Right cardiac atrium (tissue), 5 donors: Measurements from ENCODE around the gene THPO. TPM values are rescaled to one million over a fixed set of nuclear protein-coding genes. Genes with fewer than 3 reads are reported as not detected.
A peak's percentile ranks its signal among the peaks of the same experiment; 100 is the strongest.
"Not testable (repeated sequence)": the region's sequence is repeated elsewhere in the genome, so short reads cannot be mapped to it uniquely, and the experiment has no call there.

ENCODE experiments used
- ATAC-seq, 2 donors: fragments of 200-7000 bp; cut with Tn5 transposase; one replicate each; pipeline versions ENCODE4 v1.8.0 to v1.9.1; 2020; ENCODE audit warnings: moderate library complexity in 2 of 2, mild to moderate bottlenecking in 1 of 2
- DNase-seq, 3 donors: peaks; one replicate each; pipeline ENCODE4 v3.0.0-alpha.2; 2020
- H3K27ac ChIP-seq: one replicate; pipeline ENCODE4 v1.5.1; 2013; ENCODE audit warnings: mild to moderate bottlenecking, low read length, control low read depth, moderate library complexity
- H3K27me3 ChIP-seq: one replicate; pipeline ENCODE4 v1.6.1; 2013; ENCODE audit not compliant: control insufficient read depth, insufficient read depth
- H3K4me1 ChIP-seq: one replicate; pipeline ENCODE4 v1.6.1; 2013; ENCODE audit warnings: low read length; ENCODE audit not compliant: control insufficient read depth, insufficient read depth
- H3K4me3 ChIP-seq: one replicate; pipeline ENCODE4 v1.5.1; 2013; ENCODE audit warnings: low read length, control low read depth
- H3K9me3 ChIP-seq: one replicate; pipeline ENCODE4 v1.6.1; 2013; ENCODE audit warnings: low read length; ENCODE audit not compliant: control insufficient read depth
- WGBS: extraction: QIAGEN DNeasy Blood & Tissue Kit; methylation state at CpG from one replicate; pipeline ENCODE4 v1.1.7; 2013; 5-methylcytosine and 5-hydroxymethylcytosine counted together
- intact Hi-C, 4 donors: fragments of 100-400 bp; cut with DNase I; formaldehyde crosslinking; loops; one replicate each; pipeline versions ENCODE4 v1.11.0 to v1.14.0; 2022 to 2023
- polyA plus RNA-seq: library from polyadenylated mRNA; stranded (reverse); fragments of 200-250 nt; gene quantifications from one replicate; pipeline ENCODE4 v1.2.3, GENCODE V29; 2013
- total RNA-seq, 4 donors: library from RNA; stranded (reverse); fragmentation: NEBNext Ultra II Directional; extraction: Animal tissue kit (Norgen Biotek cat#: 25700); gene quantifications; one replicate each; pipeline ENCODE4 v1.2.1, GENCODE V29; 2021
- donor health status: healthy with polysubstance abuse.
- donor health status: DM: no; HTN: yes; CAD: no.
- donor health status: DM: no; HTN: no; CAD: no.
- donor health status: DM: no; HTN: yes; CAD: no; lungs with severe emphysema.
- donor health status: DM: yes; HTN: yes; CAD: no.

THPO gene
- total and polyA plus RNA-seq, 5 donors, result 0.23 to 0.47 (median 0.31) TPM

GRCh38 chr3:184347321-184348056 lies 30.5 kb downstream of the THPO start:
- peak in 1 of 3 donors; percentile 33 for DNase-seq
- no peaks in the 10 kb centered on the region for H3K27me3 ChIP-seq
- H3K27ac ChIP-seq, result no peak overlapping the region
- intact Hi-C loops, result no loop called here
- H3K4me1 ChIP-seq, result no peaks in the 10 kb centered on the region
- H3K9me3 ChIP-seq, result no peaks in the 10 kb centered on the region
- WGBS, result 73% methylated on average over 12 of the region's 12 CpGs
- H3K4me3 ChIP-seq, result no peak overlapping the region
- no peak for ATAC-seq

GRCh38 chr3:184346480-184347190 lies 31.4 kb downstream of the THPO start:
- H3K27ac ChIP-seq, result no peak overlapping the region
- DNase-seq (peak in 1 of 3 donors; percentile 56), ATAC-seq (peak in 1 of 2 donors; percentile 1)
- no peaks in the 10 kb centered on the region for H3K4me1 ChIP-seq
- no peak overlapping the region for H3K4me3 ChIP-seq
- intact Hi-C loops, result no loop called here
- H3K9me3 ChIP-seq, result no peaks in the 10 kb centered on the region
- 92% methylated on average over 20 of the region's 20 CpGs for WGBS
- no peaks in the 10 kb centered on the region for H3K27me3 ChIP-seq

- no peak overlapping the region for H3K27ac ChIP-seq
- H3K27me3 ChIP-seq, result no peaks in the 10 kb centered on the region
- peak; percentile 70 to 80 for ATAC-seq
- no peak overlapping the region for H3K4me3 ChIP-seq
- no peaks in the 10 kb centered on the region for H3K9me3 ChIP-seq
- WGBS, result 42% methylated on average over 14 of the region's 14 CpGs
- intact Hi-C loops, result no loop called here
- DNase-seq, result peak; percentile 71 to 80 (median 76)
- H3K4me1 ChIP-seq, result no peaks in the 10 kb centered on the region
Observed at GRCh38 chr3:184345317-184346144, 32.5 kb downstream of the THPO start.

DNA sequence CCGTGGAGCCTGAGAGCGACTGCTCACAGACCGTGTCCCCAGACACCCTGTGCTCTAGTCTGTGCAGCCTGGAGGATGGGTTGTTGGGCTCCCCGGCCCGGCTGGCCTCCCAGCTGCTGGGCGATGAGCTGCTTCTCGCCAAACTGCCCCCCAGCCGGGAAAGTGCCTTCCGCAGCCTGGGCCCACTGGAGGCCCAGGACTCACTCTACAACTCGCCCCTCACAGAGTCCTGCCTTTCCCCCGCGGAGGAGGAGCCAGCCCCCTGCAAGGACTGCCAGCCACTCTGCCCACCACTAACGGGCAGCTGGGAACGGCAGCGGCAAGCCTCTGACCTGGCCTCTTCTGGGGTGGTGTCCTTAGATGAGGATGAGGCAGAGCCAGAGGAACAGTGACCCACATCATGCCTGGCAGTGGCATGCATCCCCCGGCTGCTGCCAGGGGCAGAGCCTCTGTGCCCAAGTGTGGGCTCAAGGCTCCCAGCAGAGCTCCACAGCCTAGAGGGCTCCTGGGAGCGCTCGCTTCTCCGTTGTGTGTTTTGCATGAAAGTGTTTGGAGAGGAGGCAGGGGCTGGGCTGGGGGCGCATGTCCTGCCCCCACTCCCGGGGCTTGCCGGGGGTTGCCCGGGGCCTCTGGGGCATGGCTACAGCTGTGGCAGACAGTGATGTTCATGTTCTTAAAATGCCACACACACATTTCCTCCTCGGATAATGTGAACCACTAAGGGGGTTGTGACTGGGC lies 33.3 kb downstream of the THPO start:
- 82% methylated on average over 24 of the region's 24 CpGs for WGBS
- H3K27me3 ChIP-seq, result no peaks in the 10 kb centered on the region
- peak; percentile 2 to 4 for ATAC-seq
- H3K4me1 ChIP-seq, result no peaks in the 10 kb centered on the region
- intact Hi-C loops, result no loop called here
- H3K9me3 ChIP-seq, result no peaks in the 10 kb centered on the region
- DNase-seq, result no peak
- no peak overlapping the region for H3K27ac ChIP-seq
- no peak overlapping the region for H3K4me3 ChIP-seq

DNA sequence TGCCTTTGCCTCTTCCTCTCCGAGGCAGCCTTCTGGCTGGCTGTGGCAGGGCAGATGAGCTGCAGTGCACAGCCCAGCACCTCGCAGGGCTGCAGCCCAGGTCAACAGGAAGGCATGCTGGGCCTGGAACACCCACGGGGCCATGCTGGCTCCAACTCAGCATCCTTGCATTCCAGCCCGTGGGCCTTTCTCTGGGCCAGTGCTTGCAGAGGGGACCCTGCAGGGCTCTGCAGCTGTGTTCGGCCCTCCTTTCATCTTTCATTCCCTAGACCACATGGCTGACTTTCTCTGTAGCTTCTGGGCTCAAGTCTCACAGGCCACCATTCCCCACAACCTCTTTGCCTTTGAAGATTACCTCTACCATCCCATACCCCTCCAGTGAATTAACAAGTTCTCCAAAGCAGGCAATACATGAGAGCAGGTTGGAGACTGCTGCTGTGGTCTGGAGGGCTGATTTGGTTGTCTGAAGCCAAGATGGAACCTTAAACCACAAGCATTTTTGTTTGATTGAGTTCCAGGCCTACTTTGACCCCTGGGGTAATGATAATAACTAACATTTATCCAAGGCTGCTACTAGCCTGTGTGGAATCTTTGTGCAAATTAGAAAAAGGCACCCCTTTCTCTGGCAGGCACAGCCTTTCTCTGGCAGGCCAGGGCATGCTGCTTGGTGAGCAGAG lies 34.7 kb downstream of the THPO start:
- Histone ChIP-seq H3K9me3 (no peaks in the 10 kb centered on the region), H3K4me1 (peaks cover 4% of the 10 kb centered on the region), H3K4me3 (no peak overlapping the region), H3K27me3 (no peaks in the 10 kb centered on the region), H3K27ac (no peak overlapping the region)
- ATAC-seq (no peak), DNase-seq (peak in 1 of 3 donors; percentile 45)
- intact Hi-C loops, result no loop called here
- 59% methylated on average over 5 of the region's 5 CpGs for WGBS

- H3K9me3 ChIP-seq, result no peaks in the 10 kb centered on the region
- H3K27ac ChIP-seq, result no peak overlapping the region
- ATAC-seq (no peak), DNase-seq (peak in 1 of 3 donors; percentile 18)
- no peaks in the 10 kb centered on the region for H3K27me3 ChIP-seq
- H3K4me1 ChIP-seq, result peaks cover 4% of the 10 kb centered on the region
- WGBS, result 91% methylated on average over 7 of the region's 7 CpGs
- H3K4me3 ChIP-seq, result no peak overlapping the region
- intact Hi-C loops, result no loop called here
Observed at GRCh38 chr3:184341925-184342324, 36.1 kb downstream of the THPO start.

- H3K4me1 ChIP-seq, intact Hi-C loops, ATAC-seq: not testable (repeated sequence)
Observed at GRCh38 chr3:184339451-184340135, 38.4 kb downstream of the THPO start.

GRCh38 chr3:184339001-184339400 lies 39.0 kb downstream of the THPO start:
- no peaks in the 10 kb centered on the region for H3K9me3 ChIP-seq
- H3K4me3 ChIP-seq, result peak overlapping the region; percentile 29
- DNase-seq (peak in 1 of 3 donors; percentile 63), ATAC-seq (no peak)
- H3K4me1 ChIP-seq, result peaks cover 4% of the 10 kb centered on the region
- H3K27ac ChIP-seq, result peak overlapping the region; percentile 65
- 41% methylated on average over 8 of the region's 8 CpGs for WGBS
- H3K27me3 ChIP-seq, result no peaks in the 10 kb centered on the region
- intact Hi-C loops, result no loop called here

More at GRCh38 chr3:184339451-184340135, 38.4 kb downstream of the THPO start:
- WGBS, result 94% methylated on average over 19 of the region's 19 CpGs
- peak in 2 of 3 donors; percentile 14 to 50 for DNase-seq
- H3K9me3 ChIP-seq, H3K4me3 ChIP-seq, H3K27me3 ChIP-seq, H3K27ac ChIP-seq: not testable (repeated sequence)

GRCh38 chr3:184338511-184338945 lies 39.5 kb downstream of the THPO start:
- H3K4me3 ChIP-seq, result peak overlapping the region; percentile 29
- H3K9me3 ChIP-seq, result no peaks in the 10 kb centered on the region
- no peaks in the 10 kb centered on the region for H3K27me3 ChIP-seq
- WGBS, result 14% methylated on average over 37 of the region's 37 CpGs
- intact Hi-C loops, result no loop called here
- H3K4me1 ChIP-seq, result peaks cover 4% of the 10 kb centered on the region
- ATAC-seq (peak; percentile 46 to 64), DNase-seq (peak; percentile 91 to 96 (median 94))
- peak overlapping the region; percentile 97 for H3K27ac ChIP-seq
